B cell (primary cell): ENCODE data around the gene RPS15A. TPM values are rescaled to one million over a fixed set of nuclear protein-coding genes. Genes with fewer than 3 reads are reported as not detected.

ENCODE experiments used
- ATAC-seq: fragments of 200-7000 bp; cut with Tn5 transposase; one replicate; pipeline ENCODE4 v1.10.0; 2021; ENCODE audit warnings: low read depth, mild to moderate bottlenecking, moderate number of reproducible peaks, moderate library complexity
- CTCF ChIA-PET: fragments of 350-600 bp; sonication (Branson Sonifier 250); formaldehyde crosslinking; loops from one replicate; lab custom pipeline; 2021; ENCODE audit warnings: antibody characterized with exemption, inconsistent platforms; lab: Charles Lee
- POLR2A ChIA-PET: fragments of 350-600 bp; sonication (Branson Sonifier 250); formaldehyde crosslinking; loops from one replicate; lab custom pipeline; 2021; ENCODE audit warnings: antibody characterized with exemption; lab: Charles Lee
- DNase-seq: peaks from one replicate; pipeline ENCODE4 v3.0.0; 2013
- H2AFZ ChIP-seq: 2 replicates; pipeline ENCODE4 v1.6.1; 2012; ENCODE audit warnings: mild to moderate bottlenecking, low read depth, low read length; ENCODE audit not compliant: insufficient read depth, poor library complexity, severe bottlenecking
- H3K27ac ChIP-seq, 2 donors: 1 replicate in 1 of 2; 2 replicates in 1 of 2; pipeline ENCODE4 v1.5.1; 2012 to 2013; ENCODE audit warnings: low read length in 2 of 2, mild to moderate bottlenecking in 2 of 2, moderate library complexity in 1 of 2
- H3K27me3 ChIP-seq, 4 experiments: fragments of 200-600 bp in 1 of 4; sonication (generic) in 1 of 4; replicated peaks in 1 of 4; 1 replicate in 2 of 4; 2 replicates in 2 of 4; pipeline versions ENCODE4 v1.6.1 to v1.7.0; 2013 to 2016; ENCODE audit warnings: low read length in 3 of 4, mild to moderate bottlenecking in 2 of 4, mixed read lengths in 1 of 4, moderate library complexity in 1 of 4; ENCODE audit not compliant: insufficient read depth in 4 of 4, control insufficient read depth in 3 of 4; ENCODE audit errors: control extremely low read depth in 1 of 4
- H3K36me3 ChIP-seq, 2 experiments: replicated peaks in 1 of 2; 1 replicate in 1 of 2; 2 replicates in 1 of 2; pipeline versions ENCODE4 v1.6.1 to v1.7.1; 2013; ENCODE audit warnings: low read length in 1 of 2; ENCODE audit not compliant: insufficient read depth in 2 of 2, control insufficient read depth in 1 of 2; ENCODE audit errors: control extremely low read depth in 1 of 2, extremely low read depth in 1 of 2
- H3K4me1 ChIP-seq, 2 donors: fragments of 200-600 bp in 1 of 2; sonication (generic) in 1 of 2; 1 replicate in 1 of 2; 2 replicates in 1 of 2; pipeline versions ENCODE4 v1.5.1 to v1.6.1; 2013 to 2017; ENCODE audit warnings: low read length in 2 of 2; ENCODE audit not compliant: control insufficient read depth in 2 of 2, insufficient read depth in 2 of 2
- H3K4me2 ChIP-seq: replicated peaks from 2 replicates; pipeline ENCODE3; 2012; ENCODE audit warnings: mild to moderate bottlenecking, low read depth, low read length; ENCODE audit not compliant: poor library complexity, severe bottlenecking
- H3K4me3 ChIP-seq, 5 experiments: fragments of 200-600 bp in 1 of 5; sonication (generic) in 1 of 5; 1 replicate in 3 of 5; 2 replicates in 2 of 5; pipeline versions ENCODE4 v1.5.1 to v1.7.0; 2011 to 2016; ENCODE audit warnings: low read length in 4 of 5, mild to moderate bottlenecking in 4 of 5, low read depth in 2 of 5, control low read depth in 1 of 5, moderate library complexity in 1 of 5; ENCODE audit not compliant: insufficient read depth in 1 of 5; ENCODE audit errors: control extremely low read depth in 1 of 5, extremely low read depth in 1 of 5
- H3K79me2 ChIP-seq: fragments of 200-600 bp; sonication (generic); one replicate; pipeline ENCODE4 v1.6.0; 2016; ENCODE audit warnings: low read length; ENCODE audit not compliant: control insufficient read depth, insufficient read depth
- H3K9ac ChIP-seq: fragments of 200-600 bp; sonication (generic); 2 replicates; pipeline ENCODE4 v1.6.1; 2017; ENCODE audit warnings: mild to moderate bottlenecking, low read length, moderate library complexity
- H3K9me3 ChIP-seq, 3 donors: one replicate each; pipeline versions ENCODE4 v1.6.1 to v1.7.1; 2013; ENCODE audit warnings: low read length in 2 of 3; ENCODE audit not compliant: control insufficient read depth in 2 of 3, insufficient read depth in 1 of 3; ENCODE audit errors: control extremely low read depth in 1 of 3
- H4K20me1 ChIP-seq: 2 replicates; pipeline ENCODE4 v1.6.0; 2012; ENCODE audit warnings: mild to moderate bottlenecking, low read length; ENCODE audit not compliant: insufficient read depth, control insufficient read depth, poor library complexity, severe bottlenecking
- H3K27ac Mint-ChIP-seq: one replicate; pipeline ENCODE4 v1.8.0; 2021; ENCODE audit warnings: mixed read lengths
- H3K27me3 Mint-ChIP-seq: one replicate; pipeline ENCODE4 v1.8.0; 2021; ENCODE audit warnings: mixed read lengths
- H3K4me1 Mint-ChIP-seq: one replicate; pipeline ENCODE4 v1.8.0; 2021; ENCODE audit warnings: mixed read lengths
- H3K4me3 Mint-ChIP-seq: one replicate; pipeline ENCODE4 v1.8.0; 2021; ENCODE audit warnings: mixed read lengths
- H3K9me3 Mint-ChIP-seq: one replicate; pipeline ENCODE4 v1.8.0; 2022; ENCODE audit warnings: mixed read lengths; ENCODE audit not compliant: insufficient read depth
- EZH2 ChIP-seq: IDR thresholded peaks from 2 replicates; pipeline ENCODE4 v1.6.1; 2012; ENCODE audit warnings: borderline replicate concordance, low read depth, mild to moderate bottlenecking, moderate library complexity, low read length; ENCODE audit not compliant: insufficient read depth, poor library complexity, severe bottlenecking
- WGBS: methylation state at CpG from one replicate; pipeline ENCODE4 v1.1.5; 2013; ENCODE audit warnings: missing lambda C conversion rate; ENCODE audit not compliant: insufficient coverage; 5-methylcytosine and 5-hydroxymethylcytosine counted together
- intact Hi-C: fragments of 100-400 bp; cut with micrococcal nuclease; formaldehyde crosslinking; loops from one replicate; pipeline ENCODE4 v1.10.0; 2022
- polyA plus RNA-seq: library from polyadenylated mRNA; depleted of rRNA; stranded (reverse); fragments of >200 nt; gene quantifications from 2 replicates; pipeline ENCODE4 v1.2.3, GENCODE V29; 2012
- total RNA-seq, 2 donors: library from RNA; stranded (reverse); fragments of 120-200 nt in 1 of 2; gene quantifications; 1 replicate in 1 of 2; 2 replicates in 1 of 2; pipeline versions ENCODE4 v1.2.3 to v1.2.4, GENCODE V29; 2013 to 2022
- TF ChIP-seq, protein P1 (sequence below): fragments of 200-600 bp; IDR thresholded peaks from one replicate; pipeline ENCODE4 v1.8.0; 2022; ENCODE audit warnings: antibody characterized with exemption, mild to moderate bottlenecking

The RPS15A gene
- total and polyA plus RNA-seq, 2 donors (not counting 1 experiment from before 2014, with no cell fraction given): 2,321 to 5,957 TPM

DNA sequence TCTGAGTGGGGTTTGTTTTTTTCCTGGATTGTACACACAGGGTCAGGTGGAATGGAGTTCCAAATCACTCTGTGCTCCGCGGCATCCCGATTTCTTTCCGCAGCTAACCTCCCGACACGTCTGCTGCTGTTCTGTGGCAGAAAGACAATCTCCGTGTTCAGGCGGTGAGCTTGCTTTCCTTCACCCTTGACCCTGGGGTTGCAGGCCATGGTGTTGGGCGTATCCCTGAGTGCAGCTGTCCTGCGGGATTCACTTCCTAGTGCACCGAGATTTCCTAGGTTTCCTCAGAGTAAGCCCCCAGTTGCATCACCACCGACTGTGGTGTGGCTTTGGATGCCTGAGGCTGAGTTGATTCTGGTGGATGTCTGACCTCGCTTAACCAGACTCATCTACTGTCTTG, 19.0 kb upstream of the RPS15A start:
- no peak overlapping the region for H2AFZ ChIP-seq
- intact Hi-C loops: no loop called here
- H3K27me3 ChIP-seq: no peaks in the 10 kb centered on the region
- POLR2A ChIA-PET: no interaction called here
- H3K27ac Mint-ChIP-seq: no peak overlapping the region
- no peaks in the 10 kb centered on the region for H3K79me2 ChIP-seq
- H3K4me1 Mint-ChIP-seq: peaks cover under 1% of the 10 kb centered on the region
- H3K9me3 ChIP-seq: no peaks in the 10 kb centered on the region
- H3K27ac ChIP-seq: no peak overlapping the region
- CTCF ChIA-PET: no interaction called here
- no peak overlapping the region for H3K9ac ChIP-seq
- H3K4me1 ChIP-seq: no peaks in the 10 kb centered on the region
- DNase-seq (no peak), ATAC-seq (no peak)
- no peak overlapping the region for H3K4me2 ChIP-seq
- H3K9me3 Mint-ChIP-seq: no peaks in the 10 kb centered on the region
- H3K27me3 Mint-ChIP-seq: no peaks in the 10 kb centered on the region
- no peaks in the 10 kb centered on the region for H4K20me1 ChIP-seq
- no peak for TF ChIP-seq EZH2
- TF ChIP-seq, protein P1, sequence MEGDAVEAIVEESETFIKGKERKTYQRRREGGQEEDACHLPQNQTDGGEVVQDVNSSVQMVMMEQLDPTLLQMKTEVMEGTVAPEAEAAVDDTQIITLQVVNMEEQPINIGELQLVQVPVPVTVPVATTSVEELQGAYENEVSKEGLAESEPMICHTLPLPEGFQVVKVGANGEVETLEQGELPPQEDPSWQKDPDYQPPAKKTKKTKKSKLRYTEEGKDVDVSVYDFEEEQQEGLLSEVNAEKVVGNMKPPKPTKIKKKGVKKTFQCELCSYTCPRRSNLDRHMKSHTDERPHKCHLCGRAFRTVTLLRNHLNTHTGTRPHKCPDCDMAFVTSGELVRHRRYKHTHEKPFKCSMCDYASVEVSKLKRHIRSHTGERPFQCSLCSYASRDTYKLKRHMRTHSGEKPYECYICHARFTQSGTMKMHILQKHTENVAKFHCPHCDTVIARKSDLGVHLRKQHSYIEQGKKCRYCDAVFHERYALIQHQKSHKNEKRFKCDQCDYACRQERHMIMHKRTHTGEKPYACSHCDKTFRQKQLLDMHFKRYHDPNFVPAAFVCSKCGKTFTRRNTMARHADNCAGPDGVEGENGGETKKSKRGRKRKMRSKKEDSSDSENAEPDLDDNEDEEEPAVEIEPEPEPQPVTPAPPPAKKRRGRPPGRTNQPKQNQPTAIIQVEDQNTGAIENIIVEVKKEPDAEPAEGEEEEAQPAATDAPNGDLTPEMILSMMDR: no peak
- WGBS: 94% methylated on average over 11 of the region's 13 CpGs
- H3K4me3 Mint-ChIP-seq: no peak overlapping the region
- peaks cover 6 to 47% of the 10 kb centered on the region in 2 experiments for H3K36me3 ChIP-seq
- no peak overlapping the region for H3K4me3 ChIP-seq

DNA sequence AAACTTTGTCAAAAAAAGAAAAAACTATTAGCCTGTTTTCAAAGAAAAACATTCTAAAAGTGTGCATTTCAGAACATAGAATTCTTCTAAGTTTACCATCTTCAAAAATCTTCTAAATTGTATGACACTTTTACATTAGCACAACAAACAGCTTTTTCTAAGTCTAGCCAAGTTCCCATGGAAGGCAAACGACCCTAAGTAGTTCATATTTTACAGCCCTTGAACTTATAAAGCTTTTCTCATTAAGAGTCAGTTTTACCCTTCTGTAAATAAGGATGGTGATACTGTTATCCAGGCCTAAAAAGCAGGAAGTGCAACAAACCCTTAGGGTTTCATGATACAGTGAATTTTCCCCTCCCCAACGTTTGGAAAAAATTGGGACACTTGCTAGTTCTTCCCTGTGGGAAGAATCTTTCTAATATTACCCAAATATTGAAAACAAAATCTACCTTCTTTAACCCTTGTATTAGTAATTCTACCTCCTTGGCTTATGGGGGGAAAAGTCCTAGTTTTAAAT, 15.2 kb upstream of the RPS15A start:
- H3K27ac ChIP-seq: peak overlapping the region in 1 of 2 donors; percentile 25
- ChIA-PET POLR2A (interaction anchor here (1.1 kb wide), 1 partner anchor 15 kb away, joined by 5 read pairs; the partner anchor contains the start of gene RPS15A), CTCF (interaction anchor here (1.5 kb wide), 1 partner anchor 16 kb away, joined by 4 read pairs; the partner anchor contains the start of gene RPS15A)
- no peak overlapping the region for H3K27ac Mint-ChIP-seq
- H3K4me1 Mint-ChIP-seq: peaks cover 22% of the 10 kb centered on the region
- H3K9me3 Mint-ChIP-seq: no peaks in the 10 kb centered on the region
- H3K9me3 ChIP-seq: no peaks in the 10 kb centered on the region
- H3K9ac ChIP-seq: no peak overlapping the region
- peaks cover 8% of the 10 kb centered on the region for H4K20me1 ChIP-seq
- no CpG with 5 or more reads among the region's 2 CpGs for WGBS
- DNase-seq (no peak), ATAC-seq (no peak)
- H2AFZ ChIP-seq: no peak overlapping the region
- H3K4me3 ChIP-seq: no peak overlapping the region
- intact Hi-C loops: no loop called here
- no peaks in the 10 kb centered on the region for H3K27me3 ChIP-seq
- peaks cover 9% of the 10 kb centered on the region for H3K79me2 ChIP-seq
- peaks cover 4 to 23% of the 10 kb centered on the region in 2 experiments for H3K36me3 ChIP-seq
- H3K4me2 ChIP-seq: no peak overlapping the region
- peaks cover 7 to 10% of the 10 kb centered on the region in 2 donors for H3K4me1 ChIP-seq
- no peaks in the 10 kb centered on the region for H3K27me3 Mint-ChIP-seq
- no peak overlapping the region for H3K4me3 Mint-ChIP-seq
- TF ChIP-seq, protein P1: no peak
- no peak for TF ChIP-seq EZH2
